HFFc6 (cell line): ENCODE measurements around the gene MTA3. TPM values are rescaled to one million over a fixed set of nuclear protein-coding genes. Genes with fewer than 3 reads are reported as not detected.

Source experiments
- DNase-seq: peaks from one replicate; pipeline ENCODE4 v3.0.0-alpha.2; 2018
- H3K27ac Mint-ChIP-seq: 2 replicates; pipeline ENCODE4 v1.8.0; 2020; ENCODE audit warnings: mild to moderate bottlenecking, mixed read lengths
- H3K27me3 Mint-ChIP-seq: 2 replicates; pipeline ENCODE4 v1.8.0; 2021; ENCODE audit warnings: mild to moderate bottlenecking, moderate library complexity, mixed read lengths; ENCODE audit not compliant: insufficient read depth
- H3K36me3 Mint-ChIP-seq: 2 replicates; pipeline ENCODE4 v1.8.0; 2021; ENCODE audit warnings: low read depth, mixed read lengths
- H3K4me1 Mint-ChIP-seq: 2 replicates; pipeline ENCODE4 v1.8.0; 2020; ENCODE audit warnings: low read depth, mixed read lengths
- H3K4me3 Mint-ChIP-seq: 2 replicates; pipeline ENCODE4 v1.8.0; 2020; ENCODE audit warnings: mild to moderate bottlenecking, moderate library complexity, mixed read lengths
- H3K9me3 Mint-ChIP-seq: 2 replicates; pipeline ENCODE4 v1.8.0; 2020; ENCODE audit warnings: mild to moderate bottlenecking, mixed read lengths
- total RNA-seq, 6 experiments: library from RNA; stranded (reverse); fragmentation: NEBNext Ultra II Directional; extraction: Animal tissue kit (Norgen Biotek cat#: 25700); gene quantifications; 2 replicates in 1 of 6; 3 replicates in 5 of 6; pipeline ENCODE4 v1.2.3, GENCODE V29; 2021
- TF ChIP-seq, protein P1 (sequence below): fragments of 200-600 bp; sonication (generic); IDR thresholded peaks from 2 replicates; pipeline ENCODE4 v1.5.0; 2021; ENCODE audit warnings: antibody characterized with exemption, mild to moderate bottlenecking

The MTA3 gene
- total RNA-seq, 6 experiments from 2014 or later: 26.2 to 33.4 (median 30.7) TPM

GRCh38 chr2:42792087-42792582 lies 223.7 kb downstream of the MTA3 start:
- no peak for DNase-seq
- no peak overlapping the region for H3K27ac Mint-ChIP-seq

DNA sequence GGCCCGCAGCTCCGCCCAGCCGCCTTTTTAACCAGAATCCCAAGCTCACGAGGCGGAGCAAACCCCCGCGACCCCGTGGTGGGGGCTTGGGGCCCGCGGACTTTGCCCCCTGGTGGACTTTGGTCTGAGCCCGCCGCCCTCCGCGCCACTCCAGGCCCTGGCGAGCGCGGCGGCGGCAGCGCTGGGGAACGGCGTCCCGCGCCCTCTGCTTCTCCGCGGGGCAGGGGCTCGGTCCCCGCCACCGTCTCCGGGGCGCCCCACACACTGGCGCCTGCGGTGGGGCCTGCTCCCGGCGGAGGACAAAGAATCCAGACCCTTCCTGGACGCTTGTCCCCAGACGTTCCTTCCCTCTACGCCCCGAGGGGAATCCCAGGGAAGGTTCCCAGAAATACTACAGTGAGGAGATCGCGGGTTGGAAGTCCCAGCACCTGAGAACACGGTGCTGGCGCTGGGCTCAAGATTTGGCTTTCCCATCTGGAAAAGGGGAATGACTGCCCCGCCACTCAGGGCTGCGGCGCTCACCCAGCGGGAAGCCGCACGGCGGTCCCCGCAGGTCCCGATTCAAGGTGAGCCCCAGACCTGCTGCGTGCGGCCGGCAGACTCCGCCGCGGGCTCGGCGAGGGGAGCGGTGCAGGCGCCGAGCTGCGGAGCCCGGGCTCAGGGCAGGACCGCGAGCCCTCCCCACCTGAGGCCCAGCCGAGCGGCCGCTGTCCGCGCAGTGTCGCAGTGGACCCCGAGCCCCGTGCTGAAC lies 224.3 kb downstream of the MTA3 start, which contains the start of gene HAAO:
Gene HAAO, minus strand, starts transcription at position 1 of the 751 bp plus-strand sequence. CDS start 47 bp downstream, outside the sequence.
- H3K9me3 Mint-ChIP-seq: no peaks in the 10 kb centered on the region
- H3K36me3 Mint-ChIP-seq: 0 out of 2 replicates have a peak, but pooled peaks cover 7% of the 10 kb centered on the region
- no peak within 1 kb of the TSS for H3K27ac Mint-ChIP-seq
- H3K4me3 Mint-ChIP-seq: peak within 1 kb of the TSS; percentile 73
- TF ChIP-seq, protein P1, sequence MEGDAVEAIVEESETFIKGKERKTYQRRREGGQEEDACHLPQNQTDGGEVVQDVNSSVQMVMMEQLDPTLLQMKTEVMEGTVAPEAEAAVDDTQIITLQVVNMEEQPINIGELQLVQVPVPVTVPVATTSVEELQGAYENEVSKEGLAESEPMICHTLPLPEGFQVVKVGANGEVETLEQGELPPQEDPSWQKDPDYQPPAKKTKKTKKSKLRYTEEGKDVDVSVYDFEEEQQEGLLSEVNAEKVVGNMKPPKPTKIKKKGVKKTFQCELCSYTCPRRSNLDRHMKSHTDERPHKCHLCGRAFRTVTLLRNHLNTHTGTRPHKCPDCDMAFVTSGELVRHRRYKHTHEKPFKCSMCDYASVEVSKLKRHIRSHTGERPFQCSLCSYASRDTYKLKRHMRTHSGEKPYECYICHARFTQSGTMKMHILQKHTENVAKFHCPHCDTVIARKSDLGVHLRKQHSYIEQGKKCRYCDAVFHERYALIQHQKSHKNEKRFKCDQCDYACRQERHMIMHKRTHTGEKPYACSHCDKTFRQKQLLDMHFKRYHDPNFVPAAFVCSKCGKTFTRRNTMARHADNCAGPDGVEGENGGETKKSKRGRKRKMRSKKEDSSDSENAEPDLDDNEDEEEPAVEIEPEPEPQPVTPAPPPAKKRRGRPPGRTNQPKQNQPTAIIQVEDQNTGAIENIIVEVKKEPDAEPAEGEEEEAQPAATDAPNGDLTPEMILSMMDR: peak; percentile 25; the same call in 1 of the 2 replicates
- peaks cover 38% of the 10 kb centered on the region for H3K27me3 Mint-ChIP-seq
- DNase-seq: no peak
- H3K4me1 Mint-ChIP-seq: peaks cover 35% of the 10 kb centered on the region

More at GRCh38 chr2:42792087-42792582, 223.7 kb downstream of the MTA3 start:
- H3K9me3 Mint-ChIP-seq: no peaks in the 10 kb centered on the region
- peak overlapping the region; percentile 73 for H3K4me3 Mint-ChIP-seq
- TF ChIP-seq, protein P1: no peak
- 0 out of 2 replicates have a peak, but pooled peaks cover 7% of the 10 kb centered on the region for H3K36me3 Mint-ChIP-seq
- peaks cover 41% of the 10 kb centered on the region for H3K27me3 Mint-ChIP-seq
- H3K4me1 Mint-ChIP-seq: peaks cover 35% of the 10 kb centered on the region

GRCh38 chr2:42793334-42794270 lies 225.2 kb downstream of the MTA3 start:
- TF ChIP-seq, protein P1: no peak
- H3K4me1 Mint-ChIP-seq: peaks cover 35% of the 10 kb centered on the region
- 0 out of 2 replicates have a peak, but pooled peaks cover 7% of the 10 kb centered on the region for H3K36me3 Mint-ChIP-seq
- H3K27ac Mint-ChIP-seq: no peak overlapping the region
- H3K4me3 Mint-ChIP-seq: peak overlapping the region; percentile 44
- H3K27me3 Mint-ChIP-seq: peaks cover 36% of the 10 kb centered on the region
- no peak for DNase-seq
- H3K9me3 Mint-ChIP-seq: no peaks in the 10 kb centered on the region

- Mint-ChIP-seq H3K27me3 (peaks cover 36% of the 10 kb centered on the region), H3K4me3 (no peak overlapping the region), H3K4me1 (peaks cover 35% of the 10 kb centered on the region), H3K27ac (no peak overlapping the region), H3K36me3 (0 out of 2 replicates have a peak, but pooled peaks cover 7% of the 10 kb centered on the region), H3K9me3 (no peaks in the 10 kb centered on the region)
- DNase-seq: peak; percentile 39
- TF ChIP-seq, protein P1: peak; percentile 62
These were observed 226.0 kb downstream of the MTA3 start for GRCh38 chr2:42794271-42795046.
